HUES48 (cell line): ENCODE measurements around the gene TGFB3.

ENCODE experiments used
- H3K27ac ChIP-seq: one replicate; pipeline ENCODE4 v1.7.0; 2013; ENCODE audit warnings: low read depth, low read length, inconsistent platforms
- H3K27me3 ChIP-seq: 2 replicates; pipeline ENCODE4 v1.6.1; 2013; ENCODE audit warnings: mild to moderate bottlenecking, low read length; ENCODE audit not compliant: control insufficient read depth, insufficient read depth
- H3K36me3 ChIP-seq: 2 replicates; pipeline ENCODE4 v1.6.1; 2013; ENCODE audit warnings: low read length; ENCODE audit not compliant: control insufficient read depth, insufficient read depth
- H3K4me1 ChIP-seq: 2 replicates; pipeline ENCODE4 v1.6.1; 2013; ENCODE audit warnings: mild to moderate bottlenecking, low read length; ENCODE audit not compliant: control insufficient read depth, insufficient read depth
- H3K4me3 ChIP-seq: 2 replicates; pipeline ENCODE4 v1.5.1; 2013; ENCODE audit warnings: mild to moderate bottlenecking, low read depth, low read length
- H3K9ac ChIP-seq: 2 replicates; pipeline ENCODE4 v1.6.1; 2013; ENCODE audit warnings: mild to moderate bottlenecking, low read depth, low read length, moderate library complexity
- H3K9me3 ChIP-seq: 2 replicates; pipeline ENCODE4 v1.6.1; 2013; ENCODE audit warnings: low read length; ENCODE audit not compliant: control insufficient read depth, insufficient read depth

The TGFB3 gene

DNA sequence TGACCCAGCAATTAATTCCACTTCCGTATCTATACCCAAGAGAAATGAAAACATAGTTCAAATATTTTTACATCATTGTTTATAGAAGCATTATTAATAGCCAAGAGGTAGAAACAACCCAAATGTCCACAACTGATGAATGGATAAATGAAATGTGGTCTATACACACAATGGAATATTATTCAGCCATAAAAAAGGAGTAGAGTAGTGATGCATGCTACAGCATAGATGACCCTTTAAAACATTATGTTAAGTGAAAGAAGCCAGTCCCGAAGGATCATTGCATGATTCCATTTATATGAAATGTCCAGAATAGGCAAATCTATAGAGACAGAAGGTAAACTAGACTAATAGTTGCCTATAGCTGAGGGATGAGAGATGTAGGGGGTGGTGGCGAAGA is 29.3 kb downstream of the TGFB3 start:
- H3K36me3 ChIP-seq, result peaks cover 4% of the 10 kb centered on the region; the same call in 1 of the 2 replicates

GRCh38 chr14:75946785-75947184 is 35.0 kb downstream of the TGFB3 start:
- Histone ChIP-seq H3K4me3 (no peak overlapping the region), H3K9me3 (no peaks in the 10 kb centered on the region), H3K36me3 (no peaks in the 10 kb centered on the region), H3K27ac (no peak overlapping the region), H3K27me3 (no peaks in the 10 kb centered on the region), H3K4me1 (peaks cover 4% of the 10 kb centered on the region; the same call in 1 of the 2 replicates), H3K9ac (no peak overlapping the region)

More for the DNA sequence above, 29.3 kb downstream of the TGFB3 start:
- H3K27me3 ChIP-seq, result no peaks in the 10 kb centered on the region
- H3K9me3 ChIP-seq, result no peaks in the 10 kb centered on the region
- H3K9ac ChIP-seq, result no peak overlapping the region
- no peaks in the 10 kb centered on the region for H3K4me1 ChIP-seq
- no peak overlapping the region for H3K4me3 ChIP-seq
- H3K27ac ChIP-seq, result no peak overlapping the region

DNA sequence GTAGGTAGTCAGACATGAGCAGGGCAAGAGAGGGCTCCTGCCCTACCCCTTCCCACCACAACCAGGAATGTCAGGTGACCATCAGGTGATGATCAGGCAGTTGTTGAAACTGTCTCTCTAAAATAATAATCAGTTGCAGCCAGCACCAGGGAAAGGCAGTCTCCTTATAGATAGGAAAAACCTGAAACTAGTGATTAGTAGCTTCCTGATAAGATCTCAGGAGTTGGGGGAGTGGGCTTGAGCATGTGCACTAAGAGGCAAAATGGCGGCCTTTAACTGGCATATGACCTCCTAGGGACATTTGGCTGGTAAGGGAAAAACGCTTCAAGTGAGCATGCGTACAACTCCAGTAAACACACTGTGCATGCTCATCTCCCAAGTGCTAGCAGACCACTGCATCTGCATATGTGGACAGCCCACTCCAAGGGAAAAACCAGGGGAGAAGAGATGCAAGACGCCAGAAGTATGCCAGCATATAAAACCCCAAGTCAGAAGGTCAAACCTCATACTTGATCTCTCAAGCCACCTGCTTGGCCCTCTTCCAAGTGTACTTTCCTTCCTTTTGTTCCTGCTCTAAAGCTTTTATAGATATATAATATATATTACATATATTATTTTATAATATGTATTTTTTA is 37.1 kb downstream of the TGFB3 start:
- Histone ChIP-seq H3K27me3 (no peaks in the 10 kb centered on the region), H3K27ac (no peak overlapping the region)

DNA sequence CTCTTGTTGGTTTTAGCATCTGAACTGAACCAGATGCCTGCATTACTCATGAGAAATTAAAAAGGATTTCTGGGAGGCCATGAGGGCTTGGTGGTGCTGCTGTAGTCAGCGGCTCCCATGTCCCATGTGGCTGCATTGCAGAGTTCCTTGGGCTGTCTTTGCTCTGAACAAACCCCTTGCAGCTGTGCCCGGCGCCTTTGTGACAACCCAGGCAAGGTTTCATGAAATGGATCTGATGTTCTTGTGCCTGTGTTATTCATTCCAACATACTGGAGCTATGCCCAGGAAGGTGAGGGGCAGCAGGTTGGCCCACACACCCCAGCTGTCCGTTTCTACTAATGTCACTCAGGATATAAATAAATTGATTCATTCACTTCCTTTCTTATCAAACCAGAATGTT is 40.8 kb downstream of the TGFB3 start:
- H3K9me3 ChIP-seq, result no peaks in the 10 kb centered on the region
- no peak overlapping the region for H3K27ac ChIP-seq
- H3K27me3 ChIP-seq, result no peaks in the 10 kb centered on the region
- no peak overlapping the region for H3K9ac ChIP-seq
- H3K36me3 ChIP-seq, result no peaks in the 10 kb centered on the region
- no peak overlapping the region for H3K4me3 ChIP-seq
- peaks cover 4% of the 10 kb centered on the region; the same call in 1 of the 2 replicates for H3K4me1 ChIP-seq

More for the DNA sequence above, 37.1 kb downstream of the TGFB3 start:
- peaks cover 4% of the 10 kb centered on the region; the same call in 1 of the 2 replicates for H3K4me1 ChIP-seq
- no peaks in the 10 kb centered on the region for H3K9me3 ChIP-seq
- no peaks in the 10 kb centered on the region for H3K36me3 ChIP-seq
- H3K4me3 ChIP-seq, result no peak overlapping the region
- H3K9ac ChIP-seq, result no peak overlapping the region

DNA sequence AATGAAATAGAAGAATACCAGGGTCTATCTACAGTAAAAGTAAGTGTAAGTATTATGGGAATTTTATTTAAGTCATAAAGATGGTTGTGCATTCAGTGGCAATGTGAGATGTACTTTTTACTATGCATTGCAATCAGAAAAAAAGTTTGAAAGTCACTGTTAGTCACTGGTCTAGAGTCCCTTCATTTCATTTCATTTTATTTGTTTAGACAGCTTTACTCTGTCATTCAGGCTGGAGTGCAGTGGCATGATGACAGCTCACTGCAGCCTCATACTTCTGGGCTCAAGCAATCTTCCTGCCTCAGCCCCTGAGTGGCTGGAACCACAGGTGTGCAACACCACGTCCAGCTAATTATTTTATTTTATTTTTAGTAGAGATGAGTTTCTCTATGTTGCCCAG is 42.6 kb downstream of the TGFB3 start:
- no peaks in the 10 kb centered on the region for H3K9me3 ChIP-seq
- no peak overlapping the region for H3K9ac ChIP-seq
- H3K27me3 ChIP-seq, result no peaks in the 10 kb centered on the region
- no peak overlapping the region for H3K4me3 ChIP-seq
- H3K36me3 ChIP-seq, result no peaks in the 10 kb centered on the region
- H3K4me1 ChIP-seq, result peaks cover 4% of the 10 kb centered on the region; the same call in 1 of the 2 replicates
- no peak overlapping the region for H3K27ac ChIP-seq

- Histone ChIP-seq H3K36me3 (no peaks in the 10 kb centered on the region), H3K9me3 (no peaks in the 10 kb centered on the region), H3K4me1 (no peaks in the 10 kb centered on the region), H3K4me3 (no peak overlapping the region), H3K9ac (no peak overlapping the region), H3K27me3 (no peaks in the 10 kb centered on the region), H3K27ac (no peak overlapping the region)
These were observed 46.7 kb downstream of the TGFB3 start for GRCh38 chr14:75934998-75935628.

- Histone ChIP-seq H3K36me3 (no peaks in the 10 kb centered on the region), H3K4me1 (no peaks in the 10 kb centered on the region), H3K27ac (no peak overlapping the region), H3K27me3 (no peaks in the 10 kb centered on the region), H3K4me3 (no peak overlapping the region), H3K9me3 (no peaks in the 10 kb centered on the region), H3K9ac (no peak overlapping the region)
These were observed 48.0 kb downstream of the TGFB3 start for GRCh38 chr14:75933712-75934296.

DNA sequence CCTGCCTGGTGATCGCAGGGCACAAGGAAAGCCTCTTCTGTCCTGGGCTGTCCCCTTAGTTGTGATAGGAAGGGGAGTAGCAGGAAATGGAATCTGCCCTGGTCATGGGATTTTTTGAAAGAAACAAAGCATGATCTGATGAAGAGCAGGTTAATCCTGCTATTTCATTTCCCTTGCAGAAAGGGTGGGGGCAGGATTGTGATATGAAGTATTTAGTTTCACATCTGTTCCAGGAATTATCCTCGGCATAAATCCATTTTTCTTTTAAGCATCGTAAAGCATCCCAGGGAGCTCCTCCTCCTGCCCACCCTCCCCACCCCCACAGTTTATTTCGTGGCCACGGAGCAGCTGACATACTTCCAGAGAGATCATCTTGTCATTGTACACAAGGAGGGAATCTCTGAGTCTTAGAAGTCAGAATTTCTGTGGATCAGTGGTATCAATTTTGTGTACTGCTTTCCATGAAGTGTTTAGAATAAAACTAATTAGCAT is 53.1 kb downstream of the TGFB3 start:
- H3K9ac ChIP-seq, result no peak overlapping the region
- no peaks in the 10 kb centered on the region for H3K27me3 ChIP-seq
- no peak overlapping the region for H3K4me3 ChIP-seq
- H3K27ac ChIP-seq, result no peak overlapping the region
- no peaks in the 10 kb centered on the region for H3K4me1 ChIP-seq
- H3K9me3 ChIP-seq, result no peaks in the 10 kb centered on the region
- no peaks in the 10 kb centered on the region for H3K36me3 ChIP-seq

DNA sequence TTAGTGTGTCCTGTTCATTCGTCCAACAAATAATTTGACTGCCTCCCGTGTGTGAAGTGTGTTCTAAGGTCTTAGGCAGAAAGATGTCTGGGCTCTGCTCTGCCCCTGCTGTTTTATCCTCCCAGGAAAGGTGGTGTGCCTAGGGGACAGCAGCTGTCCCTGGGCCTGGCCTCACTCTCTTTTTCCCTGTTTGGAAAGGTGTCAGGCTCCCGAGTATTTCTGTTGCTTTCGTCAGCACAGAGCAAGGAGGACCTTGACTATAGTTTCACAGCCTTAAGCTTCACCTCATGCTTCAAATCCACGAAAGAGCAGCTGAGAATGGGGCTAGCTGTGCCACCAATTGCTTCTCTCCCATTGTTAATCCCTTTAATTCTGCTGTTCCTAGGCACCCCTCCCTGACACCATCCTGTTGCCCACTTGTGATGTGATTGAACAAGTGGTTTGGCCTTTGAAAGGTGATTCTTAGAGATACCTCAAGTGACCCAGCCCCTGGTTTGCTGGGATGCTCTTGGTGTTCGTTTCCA is 54.2 kb downstream of the TGFB3 start:
- Histone ChIP-seq H3K27ac (no peak overlapping the region), H3K9ac (no peak overlapping the region), H3K36me3 (no peaks in the 10 kb centered on the region), H3K4me1 (no peaks in the 10 kb centered on the region), H3K9me3 (no peaks in the 10 kb centered on the region), H3K4me3 (no peak overlapping the region), H3K27me3 (no peaks in the 10 kb centered on the region)

GRCh38 chr14:75926431-75927115 is 55.2 kb downstream of the TGFB3 start:
- no peaks in the 10 kb centered on the region for H3K27me3 ChIP-seq
- H3K9me3 ChIP-seq, result no peaks in the 10 kb centered on the region
- no peak overlapping the region for H3K27ac ChIP-seq
- no peaks in the 10 kb centered on the region for H3K4me1 ChIP-seq
- no peak overlapping the region for H3K9ac ChIP-seq
- no peak overlapping the region for H3K4me3 ChIP-seq
- no peaks in the 10 kb centered on the region for H3K36me3 ChIP-seq
